Astrocyte (in vitro differentiated cells and primary cell): ENCODE results near the gene UPF3A. TPM values are rescaled to one million over a fixed set of nuclear protein-coding genes. Genes with fewer than 3 reads are reported as not detected.
A peak's percentile ranks its signal among the peaks of the same experiment; 100 is the strongest.

Experiments used
- DNase-seq: peaks from one replicate; pipeline ENCODE4 v3.0.0-alpha.2; 2010; ENCODE audit warnings: low read depth
- FAIRE-seq: peaks from 2 replicates; lab custom pipeline; 2011; peaks lifted over from hg19 to GRCh38; lab: Jason Lieb, UNC
- H2AFZ ChIP-seq: 2 replicates; pipeline ENCODE4 v1.6.0; 2012; ENCODE audit warnings: low read depth, low read length, inconsistent platforms
- H3K27ac ChIP-seq: 2 replicates; pipeline ENCODE4 v1.5.1; 2011; ENCODE audit warnings: low read depth, low read length, inconsistent platforms
- H3K27me3 ChIP-seq: 2 replicates; pipeline ENCODE4 v1.6.0; 2011; ENCODE audit warnings: low read length, inconsistent platforms; ENCODE audit not compliant: insufficient read depth
- H3K36me3 ChIP-seq: 2 replicates; pipeline ENCODE4 v1.5.1; 2011; ENCODE audit warnings: low read length, inconsistent platforms; ENCODE audit not compliant: insufficient read depth
- H3K4me1 ChIP-seq: 2 replicates; pipeline ENCODE4 v1.5.1; 2011; ENCODE audit warnings: low read length, inconsistent platforms; ENCODE audit not compliant: insufficient read depth
- H3K4me2 ChIP-seq: 2 replicates; pipeline ENCODE4 v1.6.0; 2012; ENCODE audit warnings: low read length, inconsistent platforms
- H3K4me3 ChIP-seq: 2 replicates; pipeline ENCODE4 v1.5.1; 2011; ENCODE audit warnings: low read depth, mild to moderate bottlenecking, low read length, inconsistent platforms; ENCODE audit not compliant: insufficient read depth
- H3K79me2 ChIP-seq: 2 replicates; pipeline ENCODE4 v1.6.0; 2012; ENCODE audit warnings: mild to moderate bottlenecking, low read length, inconsistent platforms; ENCODE audit not compliant: insufficient read depth
- H3K9ac ChIP-seq: 2 replicates; pipeline ENCODE4 v1.6.0; 2012; ENCODE audit warnings: mild to moderate bottlenecking, low read length, inconsistent platforms
- H3K9me3 ChIP-seq: 2 replicates; pipeline ENCODE4 v1.5.1; 2012; ENCODE audit warnings: low read depth, mild to moderate bottlenecking, low read length, inconsistent platforms; ENCODE audit not compliant: insufficient read depth
- H4K20me1 ChIP-seq: 2 replicates; pipeline ENCODE4 v1.6.0; 2012; ENCODE audit warnings: low read length, inconsistent platforms; ENCODE audit not compliant: insufficient read depth
- H3K27ac Mint-ChIP-seq: one replicate; pipeline ENCODE4 v1.8.0; 2021; ENCODE audit warnings: mild to moderate bottlenecking, mixed read lengths; ENCODE audit not compliant: unreplicated experiment
- H3K27me3 Mint-ChIP-seq: one replicate; pipeline ENCODE4 v1.8.0; 2021; ENCODE audit warnings: low read depth, mixed read lengths; ENCODE audit not compliant: unreplicated experiment
- H3K36me3 Mint-ChIP-seq: one replicate; pipeline ENCODE4 v1.8.0; 2021; ENCODE audit warnings: low read depth, mixed read lengths; ENCODE audit not compliant: unreplicated experiment
- H3K4me1 Mint-ChIP-seq: one replicate; pipeline ENCODE4 v1.8.0; 2021; ENCODE audit warnings: low read depth, mixed read lengths; ENCODE audit not compliant: unreplicated experiment
- H3K4me3 Mint-ChIP-seq: one replicate; pipeline ENCODE4 v1.8.0; 2021; ENCODE audit warnings: mild to moderate bottlenecking, moderate library complexity, mixed read lengths; ENCODE audit not compliant: unreplicated experiment
- H3K9me3 Mint-ChIP-seq: one replicate; pipeline ENCODE4 v1.8.0; 2021; ENCODE audit warnings: mild to moderate bottlenecking, mixed read lengths; ENCODE audit not compliant: unreplicated experiment
- EZH2 ChIP-seq: IDR thresholded peaks from 2 replicates; pipeline ENCODE4 v1.6.1; 2012; ENCODE audit warnings: mild to moderate bottlenecking, low read length, inconsistent platforms; ENCODE audit not compliant: insufficient read depth
- total RNA-seq: library from RNA; stranded (reverse); gene quantifications from 2 replicates; pipeline ENCODE4 v1.2.1, GENCODE V29; 2021
- TF ChIP-seq, protein P1 (sequence below): IDR thresholded peaks from 2 replicates; pipeline ENCODE4 v1.5.1; 2011; ENCODE audit warnings: low read depth, mild to moderate bottlenecking, inconsistent platforms, low read length, moderate library complexity; ENCODE audit not compliant: insufficient read depth

Gene UPF3A
- total RNA-seq, 1 donor from 2014 or later = 44.8 TPM

DNA sequence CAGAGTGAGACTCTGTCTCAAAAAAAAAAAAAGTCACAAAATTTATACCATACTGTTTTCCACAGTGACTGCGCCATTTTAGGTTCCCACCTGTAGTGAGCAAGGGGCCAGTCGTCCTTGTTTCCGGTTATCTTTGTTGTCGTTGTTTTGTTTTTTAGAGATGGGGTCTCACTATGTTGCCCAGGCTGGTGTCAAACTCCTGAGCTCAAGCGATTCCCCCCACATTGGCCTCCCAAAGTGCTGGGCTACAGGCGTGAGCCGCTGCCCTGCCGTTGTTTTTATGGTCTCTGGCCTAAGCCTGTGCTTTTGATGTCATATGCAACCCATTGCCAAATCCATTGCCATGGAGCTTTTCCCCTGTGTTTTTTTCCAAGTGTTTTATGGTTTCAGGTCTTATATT, 3.3 kb downstream of the UPF3A start:
- Histone ChIP-seq H3K4me1 (peaks cover 24% of the 10 kb centered on the region), H3K4me2 (peak overlapping the region; percentile 5), H3K4me3 (no peak overlapping the region), H3K27me3 (no peaks in the 10 kb centered on the region), H3K36me3 (peaks cover 4% of the 10 kb centered on the region), H2AFZ (no peak overlapping the region), H3K9me3 (no peaks in the 10 kb centered on the region), H3K27ac (peak overlapping the region; percentile 23), H3K9ac (no peak overlapping the region), H4K20me1 (peaks cover 19% of the 10 kb centered on the region), H3K79me2 (peaks cover 52% of the 10 kb centered on the region)
- Mint-ChIP-seq H3K4me3 (peak overlapping the region; percentile 29), H3K4me1 (peaks cover 23% of the 10 kb centered on the region), H3K27ac (no peak overlapping the region), H3K9me3 (no peaks in the 10 kb centered on the region), H3K36me3 (peaks cover 15% of the 10 kb centered on the region), H3K27me3 (no peaks in the 10 kb centered on the region)
- DNase-seq (no peak), FAIRE-seq (no peak)
- no peak for TF ChIP-seq EZH2
- TF ChIP-seq, protein P1, sequence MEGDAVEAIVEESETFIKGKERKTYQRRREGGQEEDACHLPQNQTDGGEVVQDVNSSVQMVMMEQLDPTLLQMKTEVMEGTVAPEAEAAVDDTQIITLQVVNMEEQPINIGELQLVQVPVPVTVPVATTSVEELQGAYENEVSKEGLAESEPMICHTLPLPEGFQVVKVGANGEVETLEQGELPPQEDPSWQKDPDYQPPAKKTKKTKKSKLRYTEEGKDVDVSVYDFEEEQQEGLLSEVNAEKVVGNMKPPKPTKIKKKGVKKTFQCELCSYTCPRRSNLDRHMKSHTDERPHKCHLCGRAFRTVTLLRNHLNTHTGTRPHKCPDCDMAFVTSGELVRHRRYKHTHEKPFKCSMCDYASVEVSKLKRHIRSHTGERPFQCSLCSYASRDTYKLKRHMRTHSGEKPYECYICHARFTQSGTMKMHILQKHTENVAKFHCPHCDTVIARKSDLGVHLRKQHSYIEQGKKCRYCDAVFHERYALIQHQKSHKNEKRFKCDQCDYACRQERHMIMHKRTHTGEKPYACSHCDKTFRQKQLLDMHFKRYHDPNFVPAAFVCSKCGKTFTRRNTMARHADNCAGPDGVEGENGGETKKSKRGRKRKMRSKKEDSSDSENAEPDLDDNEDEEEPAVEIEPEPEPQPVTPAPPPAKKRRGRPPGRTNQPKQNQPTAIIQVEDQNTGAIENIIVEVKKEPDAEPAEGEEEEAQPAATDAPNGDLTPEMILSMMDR = no peak

GRCh38 chr13:114285166-114285808, 3.9 kb downstream of the UPF3A start:
- Histone ChIP-seq H3K9me3 (no peaks in the 10 kb centered on the region), H3K4me2 (peak overlapping the region; percentile 5), H3K36me3 (peaks cover 4% of the 10 kb centered on the region), H4K20me1 (peaks cover 25% of the 10 kb centered on the region), H3K27me3 (no peaks in the 10 kb centered on the region), H3K4me1 (peaks cover 21% of the 10 kb centered on the region), H2AFZ (no peak overlapping the region), H3K27ac (peak overlapping the region; percentile 23), H3K9ac (no peak overlapping the region), H3K79me2 (peaks cover 58% of the 10 kb centered on the region), H3K4me3 (no peak overlapping the region)
- no peaks in the 10 kb centered on the region for H3K9me3 Mint-ChIP-seq
- H3K27ac Mint-ChIP-seq = peak overlapping the region; percentile 41
- DNase-seq (peak; percentile 45), FAIRE-seq (no peak)
- no peak for TF ChIP-seq EZH2
- TF ChIP-seq, protein P1 = no peak
- H3K36me3 Mint-ChIP-seq = peaks cover 16% of the 10 kb centered on the region
- H3K4me1 Mint-ChIP-seq = peaks cover 23% of the 10 kb centered on the region
- no peaks in the 10 kb centered on the region for H3K27me3 Mint-ChIP-seq
- H3K4me3 Mint-ChIP-seq = no peak overlapping the region

DNA sequence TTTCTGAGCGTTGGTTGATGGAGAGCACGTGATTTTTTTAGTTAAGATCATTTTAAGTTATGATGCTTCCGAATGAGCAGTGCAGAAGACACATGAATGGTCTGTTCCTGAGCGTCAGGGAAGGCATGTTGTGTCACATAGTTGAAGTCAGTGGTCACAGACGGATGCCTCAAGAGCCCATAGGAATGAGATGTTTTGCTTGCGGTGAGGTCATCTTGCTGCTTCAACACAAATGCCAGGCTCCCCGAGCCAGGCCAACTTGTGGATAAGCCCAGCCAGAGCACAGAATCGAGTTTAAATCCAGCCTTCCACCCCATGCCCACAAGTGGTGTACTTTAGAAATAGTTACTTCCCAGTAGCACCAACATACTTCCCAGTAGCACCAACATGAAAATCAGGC, 5.4 kb downstream of the UPF3A start:
- H3K4me1 ChIP-seq = peaks cover 12% of the 10 kb centered on the region
- peak overlapping the region; percentile 32 for H3K27ac ChIP-seq
- no peak overlapping the region for H3K4me2 ChIP-seq
- no peak overlapping the region for H2AFZ ChIP-seq
- TF ChIP-seq, protein P1 = no peak
- TF ChIP-seq EZH2 = no peak
- peaks cover 25% of the 10 kb centered on the region for H4K20me1 ChIP-seq
- H3K79me2 ChIP-seq = peaks cover 59% of the 10 kb centered on the region
- H3K9me3 ChIP-seq = no peaks in the 10 kb centered on the region
- H3K4me3 ChIP-seq = no peak overlapping the region
- H3K9me3 Mint-ChIP-seq = no peaks in the 10 kb centered on the region
- no peaks in the 10 kb centered on the region for H3K27me3 Mint-ChIP-seq
- peaks cover 19% of the 10 kb centered on the region for H3K36me3 Mint-ChIP-seq
- H3K27ac Mint-ChIP-seq = peak overlapping the region; percentile 50
- FAIRE-seq = no peak
- H3K36me3 ChIP-seq = peaks cover 5% of the 10 kb centered on the region
- peak overlapping the region; percentile 66 for H3K4me3 Mint-ChIP-seq
- no peak overlapping the region for H3K9ac ChIP-seq
- peak; percentile 77 for DNase-seq
- peaks cover 18% of the 10 kb centered on the region for H3K4me1 Mint-ChIP-seq
- no peaks in the 10 kb centered on the region for H3K27me3 ChIP-seq
